Glutamatergic neuron (in vitro differentiated cells): ENCODE data around the gene ASTN2. TPM values are rescaled to one million over a fixed set of nuclear protein-coding genes. Genes with fewer than 3 reads are reported as not detected.

Experiments
- DNase-seq: peaks from one replicate; pipeline ENCODE4 v3.0.0; 2022
- H3K27ac Mint-ChIP-seq: one replicate; pipeline ENCODE4 v1.8.0; 2020; ENCODE audit warnings: mild to moderate bottlenecking, mixed read lengths, inconsistent platforms; ENCODE audit not compliant: unreplicated experiment
- H3K27me3 Mint-ChIP-seq: one replicate; pipeline ENCODE4 v1.8.0; 2020; ENCODE audit warnings: mild to moderate bottlenecking, moderate library complexity, mixed read lengths, inconsistent platforms; ENCODE audit not compliant: unreplicated experiment
- H3K36me3 Mint-ChIP-seq: one replicate; pipeline ENCODE4 v1.8.0; 2020; ENCODE audit warnings: mild to moderate bottlenecking, mixed read lengths, inconsistent platforms; ENCODE audit not compliant: unreplicated experiment
- H3K4me1 Mint-ChIP-seq: one replicate; pipeline ENCODE4 v1.8.0; 2020; ENCODE audit warnings: mild to moderate bottlenecking, low read depth, mixed read lengths, inconsistent platforms; ENCODE audit not compliant: unreplicated experiment
- H3K4me3 Mint-ChIP-seq: one replicate; pipeline ENCODE4 v1.8.0; 2020; ENCODE audit warnings: mild to moderate bottlenecking, mixed read lengths, inconsistent platforms; ENCODE audit not compliant: unreplicated experiment
- H3K9me3 Mint-ChIP-seq: one replicate; pipeline ENCODE4 v1.8.0; 2020; ENCODE audit warnings: mild to moderate bottlenecking, moderate library complexity, mixed read lengths, inconsistent platforms; ENCODE audit not compliant: unreplicated experiment
- CTCF ChIP-seq: fragments of 200-600 bp; sonication (generic); IDR thresholded peaks from one replicate; pipeline ENCODE4 v1.5.0; 2021; ENCODE audit not compliant: partially characterized antibody, unreplicated experiment
- total RNA-seq: library from RNA; stranded (reverse); fragmentation: NEBNext Ultra II Directional; extraction: Animal tissue kit (Norgen Biotek cat#: 25700); gene quantifications from one replicate; pipeline ENCODE4 v1.2.1, GENCODE V29; 2021; ENCODE audit not compliant: unreplicated experiment

ASTN2 gene
- total RNA-seq, 1 donor from 2014 or later: 134 TPM

- DNase-seq: no peak
- H3K4me1 Mint-ChIP-seq: no peaks in the 10 kb centered on the region
- peaks cover 2% of the 10 kb centered on the region for H3K9me3 Mint-ChIP-seq
- no peaks in the 10 kb centered on the region for H3K36me3 Mint-ChIP-seq
- peaks cover 3% of the 10 kb centered on the region for H3K27me3 Mint-ChIP-seq
- H3K4me3 Mint-ChIP-seq: no peak overlapping the region
- no peak overlapping the region for H3K27ac Mint-ChIP-seq
- no peak for TF ChIP-seq CTCF
These were observed 773.4 kb downstream of the ASTN2 start for GRCh38 chr9:116641292-116642059.

GRCh38 chr9:116639251-116639741 is 775.6 kb downstream of the ASTN2 start:
- TF ChIP-seq CTCF: no peak
- Mint-ChIP-seq H3K9me3 (peaks cover 2% of the 10 kb centered on the region), H3K4me1 (no peaks in the 10 kb centered on the region), H3K27ac (no peak overlapping the region), H3K36me3 (no peaks in the 10 kb centered on the region), H3K4me3 (no peak overlapping the region), H3K27me3 (no peaks in the 10 kb centered on the region)
- no peak for DNase-seq

- Mint-ChIP-seq H3K27me3 (no peaks in the 10 kb centered on the region), H3K36me3 (no peaks in the 10 kb centered on the region), H3K4me1 (no peaks in the 10 kb centered on the region), H3K9me3 (peaks cover 3% of the 10 kb centered on the region), H3K4me3 (no peak overlapping the region), H3K27ac (no peak overlapping the region)
- no peak for TF ChIP-seq CTCF
- no peak for DNase-seq
These were observed 778.9 kb downstream of the ASTN2 start for GRCh38 chr9:116635908-116636307.

GRCh38 chr9:116632990-116633838 is 781.6 kb downstream of the ASTN2 start:
- H3K36me3 Mint-ChIP-seq: no peaks in the 10 kb centered on the region
- no peak for TF ChIP-seq CTCF
- DNase-seq: no peak
- H3K9me3 Mint-ChIP-seq: peaks cover 3% of the 10 kb centered on the region
- no peaks in the 10 kb centered on the region for H3K27me3 Mint-ChIP-seq
- H3K27ac Mint-ChIP-seq: no peak overlapping the region
- no peak overlapping the region for H3K4me3 Mint-ChIP-seq
- H3K4me1 Mint-ChIP-seq: no peaks in the 10 kb centered on the region
